Mesodermal cell (in vitro differentiated cells): ENCODE data around the gene LRRC45.
"Not testable (repeated sequence)": the region's sequence is repeated elsewhere in the genome, so short reads cannot be mapped to it uniquely, and the experiment has no call there.

ENCODE experiments used
- H3K27ac ChIP-seq: 2 replicates; pipeline ENCODE4 v1.7.0; 2013; ENCODE audit warnings: mild to moderate bottlenecking, low read depth, low read length, moderate library complexity; ENCODE audit not compliant: severe bottlenecking
- H3K36me3 ChIP-seq: 2 replicates; pipeline ENCODE4 v1.7.1; 2013; ENCODE audit warnings: mild to moderate bottlenecking, low read length, moderate library complexity; ENCODE audit not compliant: control insufficient read depth, insufficient read depth
- H3K4me1 ChIP-seq: one replicate; pipeline ENCODE4 v1.7.1; 2013; ENCODE audit warnings: mild to moderate bottlenecking, low read length; ENCODE audit not compliant: insufficient read depth, control insufficient read depth, poor library complexity, severe bottlenecking
- H3K4me3 ChIP-seq: 2 replicates; pipeline ENCODE4 v1.7.0; 2013; ENCODE audit warnings: low read length, control low read depth, mild to moderate bottlenecking; ENCODE audit not compliant: insufficient read depth, poor library complexity, severe bottlenecking; ENCODE audit errors: extremely low read depth
- H3K9me3 ChIP-seq: 2 replicates; pipeline ENCODE4 v1.7.1; 2013; ENCODE audit warnings: mild to moderate bottlenecking, low read length, moderate library complexity; ENCODE audit not compliant: control insufficient read depth
- WGBS, 2 experiments: methylation state at CpG; one replicate each; pipeline ENCODE4 v1.1.5; 2013; ENCODE audit warnings: missing lambda C conversion rate in 2 of 2; ENCODE audit not compliant: insufficient coverage in 2 of 2; 5-methylcytosine and 5-hydroxymethylcytosine counted together

The LRRC45 gene

DNA sequence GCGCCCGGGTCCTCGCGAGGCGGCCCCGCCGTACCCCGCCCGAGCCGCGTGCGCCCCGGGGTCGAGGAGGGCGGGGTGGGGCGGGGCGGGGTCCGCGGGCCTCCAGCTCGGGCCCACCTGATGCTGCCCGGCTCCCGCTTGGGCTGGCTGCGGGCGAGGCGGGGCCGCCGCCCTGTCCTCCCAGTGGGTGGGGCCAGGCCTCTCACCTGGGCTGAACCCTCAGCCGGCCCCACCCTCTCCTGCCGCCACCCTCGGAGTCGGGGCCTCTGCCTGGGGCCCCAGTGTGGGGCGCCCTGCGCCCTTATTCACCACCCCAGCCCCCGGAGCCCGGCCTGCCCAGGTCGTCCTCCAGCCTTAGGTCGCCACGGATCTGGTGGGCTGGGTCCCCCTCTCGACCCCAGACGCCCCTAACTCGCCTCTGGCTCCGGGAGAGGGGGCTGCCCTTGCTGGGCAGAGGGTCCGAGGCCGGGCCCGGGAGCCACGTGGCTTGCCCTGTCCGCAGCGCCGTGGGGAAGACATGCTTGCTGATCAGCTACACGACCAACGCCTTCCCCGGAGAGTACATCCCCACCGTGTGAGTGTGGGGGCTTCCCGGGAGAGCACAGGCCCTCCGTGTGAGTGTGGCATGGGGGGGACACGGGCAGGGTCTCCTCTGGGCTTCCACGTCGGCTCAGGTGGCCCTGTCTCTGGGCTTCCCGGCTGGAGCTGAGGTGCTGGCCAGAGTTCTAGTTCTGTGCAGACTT, 9.0 kb downstream of the LRRC45 start:
- peak overlapping the region; percentile 54 for H3K4me3 ChIP-seq
- 10 to 11% methylated on average over 49 to 55 of the region's 59 CpGs for WGBS, 2 experiments
- peaks cover 24% of the 10 kb centered on the region for H3K36me3 ChIP-seq
- H3K9me3 ChIP-seq: no peaks in the 10 kb centered on the region
- H3K27ac ChIP-seq: no peak overlapping the region
- H3K4me1 ChIP-seq: peaks cover 14% of the 10 kb centered on the region

DNA sequence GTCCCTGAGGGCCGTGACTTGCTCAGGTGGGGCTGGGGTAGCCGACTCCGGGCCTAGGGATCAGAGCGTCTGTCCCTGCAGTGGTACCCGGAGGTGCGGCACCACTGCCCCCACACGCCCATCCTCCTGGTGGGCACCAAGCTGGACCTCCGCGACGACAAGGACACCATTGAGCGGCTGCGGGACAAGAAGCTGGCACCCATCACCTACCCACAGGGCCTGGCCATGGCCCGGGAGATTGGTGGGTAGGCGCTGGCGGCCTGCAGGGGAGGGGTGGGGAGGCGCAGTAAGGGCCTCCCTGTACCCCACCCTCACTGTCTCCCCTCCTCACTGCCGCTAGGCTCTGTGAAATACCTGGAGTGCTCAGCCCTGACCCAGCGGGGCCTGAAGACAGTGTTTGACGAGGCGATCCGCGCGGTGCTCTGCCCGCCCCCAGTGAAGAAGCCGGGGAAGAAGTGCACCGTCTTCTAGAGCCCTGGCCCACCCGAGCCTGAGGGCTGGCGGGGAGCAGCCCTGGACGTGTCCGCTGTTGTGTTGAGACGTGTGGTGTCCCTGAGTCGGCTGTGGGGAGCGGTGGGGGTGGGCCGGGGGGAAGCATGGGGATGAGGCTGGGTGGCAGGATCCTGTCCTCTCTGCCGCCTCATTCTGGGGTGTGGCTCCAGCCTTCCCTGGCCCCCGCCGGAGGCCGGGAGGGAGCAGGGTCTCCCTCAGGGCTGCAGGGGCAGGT, 10.4 kb downstream of the LRRC45 start:
- Histone ChIP-seq H3K9me3 (no peaks in the 10 kb centered on the region), H3K36me3 (peaks cover 24% of the 10 kb centered on the region), H3K4me3 (no peak overlapping the region), H3K4me1 (peaks cover 16% of the 10 kb centered on the region), H3K27ac (no peak overlapping the region)
- 94 to 97% methylated on average over 20 to 29 of the region's 38 CpGs for WGBS, 2 experiments

DNA sequence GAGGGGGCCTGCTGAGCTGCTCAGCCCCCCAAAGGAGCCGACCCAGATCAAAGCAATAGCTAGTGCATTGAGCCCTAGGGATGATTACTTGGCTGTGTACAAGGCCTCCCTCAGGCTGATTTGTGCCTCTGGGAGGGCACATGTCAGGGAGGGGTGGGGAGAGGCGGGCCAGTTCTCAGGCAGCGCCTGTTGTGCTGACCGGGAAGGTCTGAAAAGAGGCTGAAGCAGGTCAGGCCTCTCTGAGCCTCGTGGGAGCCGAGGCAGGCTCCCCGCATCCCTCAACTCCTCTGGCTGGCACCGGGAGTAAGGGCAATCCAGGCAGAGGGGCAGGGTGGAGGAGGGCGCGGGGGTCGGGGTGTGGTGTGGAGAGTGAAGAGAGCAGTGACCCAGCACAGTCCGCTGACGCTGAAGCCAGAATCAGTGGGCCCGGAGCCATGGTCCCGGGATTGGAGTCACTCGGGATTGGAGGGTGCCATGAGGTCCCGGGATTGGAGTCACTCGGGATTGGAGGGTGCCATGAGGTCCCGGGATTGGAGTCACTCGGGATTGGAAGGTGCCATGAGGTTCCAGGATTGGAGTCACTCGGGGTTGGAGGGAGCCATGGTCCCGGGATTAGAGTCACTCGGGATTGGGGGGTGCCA, 11.4 kb downstream of the LRRC45 start:
- H3K9me3 ChIP-seq: no peaks in the 10 kb centered on the region
- no peak overlapping the region for H3K27ac ChIP-seq
- peaks cover 20% of the 10 kb centered on the region for H3K36me3 ChIP-seq
- WGBS, 2 experiments: 84 to 85% methylated on average over 19 of the region's 23 CpGs
- H3K4me3 ChIP-seq: no peak overlapping the region
- H3K4me1 ChIP-seq: peaks cover 16% of the 10 kb centered on the region

GRCh38 chr17:82035488-82035887, 12.4 kb downstream of the LRRC45 start:
- H3K4me3 ChIP-seq: no peak overlapping the region
- WGBS, 2 experiments: 89 to 94% methylated on average over 5 of the region's 8 CpGs

GRCh38 chr17:82035956-82036633, 13.0 kb downstream of the LRRC45 start:
- WGBS, 2 experiments: 94 to 96% methylated on average over 13 to 18 of the region's 20 CpGs
- peaks cover 16% of the 10 kb centered on the region for H3K4me1 ChIP-seq
- H3K4me3 ChIP-seq: peak overlapping the region; percentile 59
- peaks cover 20% of the 10 kb centered on the region for H3K36me3 ChIP-seq
- H3K27ac ChIP-seq: no peak overlapping the region
- H3K9me3 ChIP-seq: no peaks in the 10 kb centered on the region

More at GRCh38 chr17:82035488-82035887, 12.4 kb downstream of the LRRC45 start:
- Histone ChIP-seq H3K36me3 (peaks cover 20% of the 10 kb centered on the region), H3K27ac (no peak overlapping the region), H3K4me1 (peaks cover 16% of the 10 kb centered on the region), H3K9me3 (no peaks in the 10 kb centered on the region)

GRCh38 chr17:82036634-82037091, 13.6 kb downstream of the LRRC45 start:
- H3K36me3 ChIP-seq: peaks cover 20% of the 10 kb centered on the region
- peaks cover 16% of the 10 kb centered on the region for H3K4me1 ChIP-seq
- peak overlapping the region; percentile 59 for H3K4me3 ChIP-seq
- H3K9me3 ChIP-seq: no peaks in the 10 kb centered on the region
- WGBS, 2 experiments: 64 to 71% methylated on average over 23 of the region's 23 CpGs
- peak overlapping the region; percentile 51 for H3K27ac ChIP-seq

GRCh38 chr17:82037092-82037888, 14.2 kb downstream of the LRRC45 start, which contains the start of gene DCXR:
Gene DCXR, minus strand, starts transcription at chr17:82037697. Its CDS starts 15 bp downstream, at chr17:82037682.
- Histone ChIP-seq H3K36me3 (peaks cover 20% of the 10 kb centered on the region), H3K9me3 (no peaks in the 10 kb centered on the region), H3K27ac (peak within 1 kb of the TSS; percentile 87), H3K4me1 (peaks cover 16% of the 10 kb centered on the region), H3K4me3 (peak within 1 kb of the TSS; percentile 59)
- WGBS, 2 experiments: 0 to 1% methylated on average over 64 to 71 of the region's 92 CpGs

DNA sequence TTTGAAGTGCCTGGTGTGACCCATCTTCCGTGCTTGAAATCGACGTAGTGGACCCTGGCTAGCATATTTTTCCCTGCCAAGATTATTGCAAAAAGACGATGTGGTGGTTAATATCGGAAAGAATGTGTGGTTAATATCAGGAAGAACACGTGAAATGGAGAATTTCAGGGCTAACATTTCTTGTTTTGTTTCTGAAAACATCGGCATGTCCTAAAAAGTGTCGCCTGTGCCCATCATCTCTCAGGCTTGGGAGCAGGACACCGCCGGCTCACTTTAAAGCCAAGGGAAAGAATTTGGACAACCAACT, 14.7 kb downstream of the LRRC45 start:
- WGBS, 2 experiments: 31 to 37% methylated on average over 8 to 10 of the region's 10 CpGs
- Histone ChIP-seq H3K4me3 (peak overlapping the region; percentile 59), H3K27ac (peak overlapping the region; percentile 31), H3K4me1 (peaks cover 10% of the 10 kb centered on the region), H3K36me3 (peaks cover 20% of the 10 kb centered on the region), H3K9me3 (no peaks in the 10 kb centered on the region)

DNA sequence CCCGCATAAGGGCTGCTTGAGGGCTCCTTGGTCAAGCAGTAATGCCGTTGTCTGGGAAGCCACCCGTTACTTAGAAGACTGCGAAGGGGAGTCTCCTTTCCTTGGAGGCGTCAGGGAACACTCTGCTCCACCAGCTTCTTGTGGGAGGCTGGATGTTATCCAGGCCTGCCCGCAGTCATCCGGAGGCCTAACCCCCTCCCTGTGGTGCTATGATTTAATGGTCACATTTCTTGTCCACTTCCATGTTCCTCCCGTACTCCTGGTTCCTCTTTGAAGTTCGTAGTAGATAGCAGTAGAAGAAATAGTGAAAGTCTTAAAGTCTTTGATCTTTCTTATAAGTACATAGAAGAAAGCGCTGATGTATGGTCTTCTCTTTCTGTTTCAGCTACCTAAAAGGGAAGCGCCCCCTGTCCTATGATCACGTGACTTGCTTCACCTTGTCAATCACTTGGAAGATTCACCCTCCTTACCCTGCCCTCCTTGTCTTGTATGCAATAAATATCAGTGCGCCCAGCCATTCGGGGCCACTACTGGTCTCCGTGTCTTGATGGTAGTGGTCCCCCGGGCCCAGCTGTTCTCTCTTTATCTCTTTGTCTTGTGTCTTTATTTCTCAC, 15.8 kb downstream of the LRRC45 start:
- not testable (repeated sequence) for H3K4me3 ChIP-seq, H3K4me1 ChIP-seq, H3K9me3 ChIP-seq, H3K27ac ChIP-seq
- H3K36me3 ChIP-seq: peaks cover 13% of the 10 kb centered on the region
- WGBS, 2 experiments: 94 to 98% methylated on average over 9 to 12 of the region's 16 CpGs
